GM18951 (cell line): ENCODE data around the gene IMMP2L.

Experiments used
- POLR2A ChIP-seq: IDR thresholded peaks from 4 replicates; pipeline ENCODE4 v1.6.1; 2011; ENCODE audit warnings: mild to moderate bottlenecking; ENCODE audit not compliant: insufficient read length, insufficient read depth; ENCODE audit errors: extremely low read depth
- in situ Hi-C: fragments of 300-500 bp; cut with MboI; formaldehyde crosslinking; loops from one replicate; pipeline ENCODE4 v1.12.0; 2022; ENCODE audit warnings: low sequenced_read_pairs, mixed read lengths, inconsistent platforms; ENCODE audit not compliant: unreplicated experiment

IMMP2L gene

DNA sequence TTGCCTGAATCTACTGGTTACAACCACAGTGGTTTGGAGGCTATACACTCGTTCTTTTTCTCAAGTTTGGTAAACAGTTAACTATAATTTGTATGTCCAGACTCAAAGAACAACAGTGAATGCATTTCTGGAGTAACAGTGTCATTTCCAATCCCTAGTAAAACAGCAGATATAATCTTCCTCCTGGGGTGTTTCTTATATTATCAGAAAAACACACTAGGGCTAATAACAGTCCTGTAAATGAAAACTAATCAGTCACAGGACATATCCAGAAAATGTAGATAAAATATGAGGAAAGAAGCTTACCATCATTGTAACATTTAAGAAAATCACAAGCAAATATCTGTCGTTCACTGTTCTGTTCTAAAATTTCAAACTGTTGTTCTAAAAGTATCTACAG lies 388.8 kb downstream of the IMMP2L start:
- no peak for TF ChIP-seq POLR2A
- in situ Hi-C loops = no loop called here

DNA sequence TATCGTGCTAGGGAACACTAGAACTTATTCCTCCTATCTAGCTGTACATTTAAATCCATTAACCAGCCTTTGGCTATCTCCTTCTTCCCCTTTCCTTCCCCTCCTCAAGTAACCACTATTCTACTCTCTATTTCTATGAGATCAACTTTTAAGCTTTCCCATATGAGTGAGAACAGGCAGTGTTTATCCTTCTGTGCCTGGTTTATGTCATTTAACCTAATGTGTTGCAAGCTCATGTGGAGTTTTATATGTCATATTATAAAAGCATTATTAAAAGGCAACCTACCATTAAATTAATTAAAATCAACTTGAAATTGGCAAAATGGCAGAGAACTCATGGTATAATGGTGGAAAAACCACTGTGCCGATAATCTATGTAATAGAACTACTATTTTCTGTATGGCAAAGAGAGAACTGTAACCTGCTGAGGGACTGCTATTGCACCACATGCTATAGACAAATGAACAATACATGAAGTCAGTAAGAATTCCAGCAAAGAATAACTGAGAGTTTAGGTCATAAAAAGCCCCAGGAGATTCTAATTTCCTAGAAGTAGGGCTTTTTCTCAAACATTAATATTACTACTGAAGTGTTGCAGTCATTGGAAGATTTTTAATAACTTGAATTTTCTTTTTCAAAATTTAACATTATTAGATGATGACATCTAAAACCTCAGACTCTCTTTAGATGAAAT lies 389.6 kb downstream of the IMMP2L start:
- no peak for TF ChIP-seq POLR2A
- in situ Hi-C loops = no loop called here

DNA sequence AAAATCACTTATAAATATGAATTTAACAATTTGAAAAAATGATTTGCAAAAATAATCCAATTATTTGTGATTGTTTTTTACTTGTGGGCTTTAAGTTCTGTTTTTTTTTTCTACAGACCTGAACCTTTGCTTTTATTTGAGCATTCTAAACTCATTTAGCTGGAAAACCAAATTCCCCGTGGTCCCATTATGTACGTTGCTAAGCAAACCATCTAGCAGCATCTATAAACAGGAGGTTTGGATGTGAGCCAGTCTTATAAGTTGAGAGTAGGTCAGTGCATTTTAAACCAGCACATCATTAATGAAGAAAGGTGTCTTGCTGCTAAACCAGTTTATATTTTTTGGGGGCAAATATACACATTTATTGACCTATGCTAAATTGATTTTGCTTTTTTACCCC lies 394.1 kb downstream of the IMMP2L start:
- in situ Hi-C loops = no loop called here
- TF ChIP-seq POLR2A = no peak

DNA sequence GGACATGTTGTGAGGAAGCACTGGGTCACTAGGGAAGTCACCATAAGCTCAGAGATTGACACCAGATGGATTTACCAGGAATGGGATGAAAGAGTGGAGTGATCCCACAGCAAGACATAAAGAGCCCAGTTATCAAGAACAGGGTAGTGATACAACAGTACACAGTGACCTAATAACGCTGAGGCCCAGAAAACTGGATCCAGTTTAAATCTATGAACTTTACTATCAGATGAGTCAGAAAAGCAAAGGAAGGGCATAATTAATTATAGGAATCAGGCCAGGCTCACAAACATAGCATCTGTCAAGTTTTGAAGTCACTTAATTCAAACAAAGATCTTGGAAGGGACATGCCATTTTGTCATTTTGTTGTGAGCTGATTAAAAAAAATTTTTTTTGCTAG lies 397.9 kb downstream of the IMMP2L start:
- no peak for TF ChIP-seq POLR2A
- in situ Hi-C loops = no loop called here

DNA sequence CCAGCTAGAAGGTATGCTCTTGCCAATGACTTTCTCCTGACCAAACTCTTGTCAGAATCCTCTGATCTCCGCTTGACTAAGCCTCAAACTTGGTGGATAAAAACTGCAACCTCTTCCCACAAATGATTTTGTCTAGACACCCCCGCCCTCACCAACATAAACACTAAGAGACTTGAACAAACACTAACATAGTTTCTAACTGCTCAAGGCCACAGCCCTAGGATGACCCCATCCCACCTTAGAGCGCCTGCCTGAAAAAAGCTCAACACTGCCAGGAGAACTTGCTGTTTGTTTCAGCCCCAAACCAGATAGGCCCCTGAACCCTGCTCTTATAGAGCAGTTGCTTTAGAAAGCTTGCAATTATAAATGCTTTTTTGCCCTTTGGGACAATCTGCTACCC lies 399.6 kb downstream of the IMMP2L start:
- in situ Hi-C loops = no loop called here
- TF ChIP-seq POLR2A = no peak

DNA sequence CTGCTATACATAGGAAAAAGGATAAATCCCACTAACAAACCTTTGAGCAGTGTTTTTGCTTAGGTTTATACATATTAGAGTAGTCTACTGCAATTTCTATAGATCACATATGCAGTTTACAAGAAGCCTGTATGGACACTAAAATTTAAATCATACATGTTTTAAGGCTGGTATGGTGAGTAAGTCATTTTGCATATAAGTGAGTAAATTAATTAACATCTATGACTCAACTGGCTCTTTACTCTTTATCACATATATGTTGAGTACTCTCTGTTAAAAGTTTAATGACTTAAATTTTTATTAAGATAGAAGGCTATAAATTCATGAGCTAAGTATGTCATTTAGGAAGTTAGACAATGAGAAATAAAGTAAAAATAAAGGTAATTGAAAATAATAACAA lies 402.0 kb downstream of the IMMP2L start:
- TF ChIP-seq POLR2A = no peak
- in situ Hi-C loops = no loop called here

DNA sequence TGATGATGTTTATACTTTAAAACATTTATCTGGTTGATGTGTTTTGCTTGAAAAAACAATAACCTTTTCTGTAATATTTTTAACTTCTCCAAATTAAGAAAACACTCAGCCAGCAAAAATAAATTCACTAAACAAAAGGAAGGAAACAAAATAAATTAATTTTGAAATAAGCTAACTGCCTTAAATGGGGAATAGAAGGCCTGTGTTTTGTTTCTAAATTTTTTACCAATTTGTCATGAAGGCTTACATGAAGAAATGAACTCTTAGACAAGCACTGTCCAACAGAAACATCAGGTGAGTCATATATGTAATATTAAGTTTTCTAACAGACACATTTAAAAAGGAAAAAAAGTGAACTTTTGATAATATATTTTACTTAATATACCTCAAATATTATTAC lies 402.9 kb downstream of the IMMP2L start:
- no peak for TF ChIP-seq POLR2A
- in situ Hi-C loops = no loop called here

DNA sequence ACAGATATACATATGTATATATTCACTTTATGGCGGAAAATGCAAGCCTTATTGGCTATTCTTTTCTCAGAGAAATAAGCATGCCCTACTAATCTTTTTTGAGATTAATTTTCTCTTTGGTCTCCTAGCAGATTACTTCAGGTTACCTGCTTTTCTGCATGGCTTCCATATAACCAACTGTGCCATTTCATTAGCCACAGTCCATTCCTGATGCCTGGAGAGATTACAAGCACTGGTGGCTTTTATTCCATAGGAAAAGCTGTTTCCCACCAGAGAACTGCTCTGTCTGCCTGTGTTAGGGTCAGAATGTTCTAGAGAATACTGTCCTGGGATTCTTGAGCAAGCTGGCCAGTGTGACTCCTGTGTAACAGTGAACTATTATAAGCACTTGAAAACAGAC lies 411.6 kb downstream of the IMMP2L start:
- TF ChIP-seq POLR2A = no peak
- in situ Hi-C loops = no loop called here

DNA sequence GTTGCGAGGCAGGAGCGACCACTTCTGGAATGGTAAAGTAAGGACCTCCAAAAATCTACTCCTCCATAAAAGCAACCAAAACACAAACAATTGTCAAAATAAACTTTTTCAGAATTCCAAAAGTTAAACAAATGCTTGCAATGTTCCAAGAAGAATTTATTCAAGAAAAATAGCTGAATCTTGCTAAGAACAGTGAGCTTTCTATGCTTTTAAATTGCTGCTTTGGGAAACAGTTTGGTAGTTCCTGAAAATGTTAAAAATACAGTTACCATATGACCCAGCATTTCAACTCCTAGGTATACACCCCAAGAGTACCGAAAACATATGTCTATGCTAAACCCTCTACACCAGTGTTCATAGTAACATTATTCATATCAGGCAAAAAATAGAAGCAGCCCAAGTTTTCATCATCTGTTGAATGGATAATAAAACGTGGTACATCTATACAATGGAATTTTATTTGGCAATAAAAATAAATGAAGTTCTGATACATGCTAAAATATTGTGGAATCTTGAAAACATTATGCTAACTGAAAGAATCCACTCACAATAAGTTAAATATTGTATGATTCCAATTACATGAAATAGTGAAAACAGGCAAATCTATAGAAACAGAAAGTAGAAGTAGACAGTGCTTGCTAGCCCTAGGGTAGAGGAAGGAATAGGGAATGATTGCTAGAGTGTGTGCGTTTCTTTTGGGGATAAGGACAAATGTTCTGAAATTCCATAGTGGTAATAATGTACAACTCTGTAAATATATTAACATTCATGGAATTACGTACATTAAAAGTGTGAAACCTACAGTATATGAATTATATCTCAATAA lies 414.4 kb downstream of the IMMP2L start:
- in situ Hi-C loops = no loop called here
- no peak for TF ChIP-seq POLR2A

DNA sequence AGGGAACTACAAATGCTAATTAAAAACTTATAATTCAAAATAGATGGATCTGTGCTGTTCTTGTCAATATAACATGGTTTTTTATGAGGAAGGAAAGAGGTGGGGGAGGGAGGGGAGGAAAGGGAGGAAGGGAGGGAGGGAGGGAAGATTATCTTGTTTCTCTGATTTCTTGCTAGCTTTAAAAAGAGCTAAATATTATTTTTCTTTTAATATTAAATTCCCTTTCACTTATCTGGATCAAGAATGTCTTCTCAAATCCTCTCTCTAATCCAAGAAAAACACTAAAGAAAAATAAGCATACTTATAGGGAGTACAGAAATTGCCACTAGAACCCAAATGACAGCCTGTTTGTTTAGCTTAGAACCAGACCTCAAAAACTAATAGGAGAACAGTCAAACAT lies 416.2 kb downstream of the IMMP2L start:
- in situ Hi-C loops = no loop called here
- TF ChIP-seq POLR2A = no peak

DNA sequence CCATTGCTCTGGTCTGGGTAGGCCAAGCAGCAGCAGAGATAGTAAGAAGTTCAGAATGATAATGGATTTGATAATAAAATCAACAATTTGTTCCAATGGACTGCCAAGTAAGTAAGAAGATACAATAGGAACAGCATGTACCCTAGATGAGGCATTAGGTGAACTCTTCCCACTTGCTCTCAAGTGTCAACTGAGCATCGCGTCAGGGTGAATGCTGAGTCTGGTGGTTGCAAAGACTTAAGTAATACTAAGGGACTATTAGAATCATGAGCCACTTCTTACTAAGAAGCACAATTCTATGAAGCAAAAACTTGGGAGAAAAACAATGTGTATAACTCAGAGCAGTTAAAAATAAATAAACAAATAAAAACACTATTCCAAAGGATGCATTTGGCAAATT lies 416.8 kb downstream of the IMMP2L start:
- in situ Hi-C loops = no loop called here
- TF ChIP-seq POLR2A = no peak

DNA sequence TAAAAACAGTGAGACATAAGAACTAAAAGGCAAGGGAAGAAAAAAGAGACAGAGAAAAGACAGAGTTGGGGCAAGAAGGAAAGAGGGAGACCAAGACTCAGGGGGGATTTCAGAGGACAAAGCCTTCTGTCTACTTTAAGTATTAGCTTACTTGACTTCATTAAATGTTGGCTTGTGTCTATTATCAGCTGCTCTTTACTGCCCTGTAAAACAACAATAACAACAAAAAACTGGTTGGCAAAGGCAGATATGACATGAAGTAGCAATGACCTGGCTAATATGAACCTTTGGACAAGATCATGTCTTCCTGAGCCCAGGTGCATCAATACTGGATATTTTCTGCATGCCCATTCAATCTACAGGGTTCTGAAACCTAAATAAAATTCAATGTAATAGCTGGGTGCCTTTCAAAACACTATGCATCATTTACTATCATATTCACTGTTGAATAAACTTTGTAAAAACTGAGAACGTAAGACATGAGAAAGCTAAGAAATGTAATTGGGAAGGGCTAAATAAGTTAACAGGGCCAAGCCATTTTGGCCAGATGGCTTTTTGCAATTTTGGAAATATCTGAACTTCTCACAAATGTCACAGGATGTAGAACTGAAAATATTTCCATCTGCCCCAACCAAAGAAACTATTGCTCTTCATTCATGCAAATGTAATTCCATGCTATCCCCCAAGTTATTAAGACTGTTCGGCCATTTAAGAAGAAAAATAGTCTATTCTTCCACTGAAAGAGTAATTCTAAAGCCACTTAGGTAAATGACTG lies 422.0 kb downstream of the IMMP2L start:
- TF ChIP-seq POLR2A = no peak
- in situ Hi-C loops = no loop called here

DNA sequence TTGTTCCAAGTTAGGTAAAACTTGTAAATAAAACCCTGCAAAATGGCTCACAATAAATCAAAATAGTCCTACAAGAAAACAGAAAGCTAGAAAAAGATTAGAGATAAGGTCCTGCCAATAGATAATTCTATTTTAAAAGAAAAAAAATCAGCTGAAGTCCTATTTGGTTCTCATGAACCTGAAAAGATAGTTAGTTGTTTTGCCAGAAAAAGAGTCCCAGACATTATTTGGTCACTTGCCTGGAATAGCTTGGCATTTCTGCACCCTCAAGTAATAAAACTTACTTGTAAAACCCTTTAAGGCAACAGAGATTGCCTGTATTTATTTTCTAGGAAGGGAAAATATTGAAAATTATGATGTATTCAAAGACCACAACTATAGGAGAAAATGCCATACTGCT lies 423.7 kb downstream of the IMMP2L start:
- no peak for TF ChIP-seq POLR2A
- in situ Hi-C loops = no loop called here
